NCI-H748 treated with DMSO at 0.1 percent for 48 hours (cell line): ENCODE data around the gene NID1.
"Not testable (repeated sequence)": the region's sequence is repeated elsewhere in the genome, so short reads cannot be mapped to it uniquely, and the experiment has no call there.

Experiments used
- DNase-seq: peaks from one replicate; lab custom pipeline; 2025; lab: John Stamatoyannopoulos, UW

NID1 gene

GRCh38 chr1:236092899-236093298 is 28.0 kb upstream of the NID1 start:
- DNase-seq: no peak

DNA sequence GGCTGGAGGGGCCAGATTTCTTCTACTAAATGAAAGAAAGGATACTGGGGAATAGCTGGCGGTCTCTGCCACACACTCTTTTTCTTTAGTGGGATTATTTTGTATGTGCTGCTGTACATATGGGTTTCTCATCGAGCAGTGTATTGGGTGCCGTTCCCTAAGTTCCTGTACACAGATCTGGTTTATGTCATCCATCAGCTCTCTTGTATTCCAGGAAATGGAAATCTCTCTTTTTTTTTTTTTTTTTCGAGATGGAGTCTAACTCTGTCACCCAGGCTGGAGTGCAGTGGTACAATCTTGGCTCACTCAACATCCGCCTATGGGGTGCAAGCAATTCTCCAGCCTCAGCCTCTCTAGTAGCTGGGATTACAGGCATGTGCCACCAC is 27.0 kb upstream of the NID1 start:
- DNase-seq: no peak

DNA sequence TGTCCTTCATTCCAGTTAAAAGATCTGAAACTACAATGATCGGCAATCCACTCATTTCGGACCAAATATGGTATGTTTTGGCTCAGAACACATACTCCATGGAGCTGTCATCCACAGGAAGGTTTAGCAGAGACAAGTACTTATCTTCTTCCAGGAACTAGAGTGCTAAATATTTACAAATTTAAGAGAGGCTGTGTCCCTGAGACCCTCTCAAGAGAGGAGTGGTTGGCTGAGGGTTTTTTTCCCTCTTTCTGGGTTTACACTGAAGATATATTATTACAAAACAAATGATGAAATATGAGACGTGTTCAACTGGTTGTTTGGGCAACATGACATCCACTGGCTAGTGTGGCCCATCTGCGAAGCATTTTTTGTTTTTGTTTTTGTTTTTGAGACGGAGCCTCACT is 25.9 kb upstream of the NID1 start:
- DNase-seq: peak; percentile 11

GRCh38 chr1:236089046-236089773 is 24.3 kb upstream of the NID1 start:
- no peak for DNase-seq

DNA sequence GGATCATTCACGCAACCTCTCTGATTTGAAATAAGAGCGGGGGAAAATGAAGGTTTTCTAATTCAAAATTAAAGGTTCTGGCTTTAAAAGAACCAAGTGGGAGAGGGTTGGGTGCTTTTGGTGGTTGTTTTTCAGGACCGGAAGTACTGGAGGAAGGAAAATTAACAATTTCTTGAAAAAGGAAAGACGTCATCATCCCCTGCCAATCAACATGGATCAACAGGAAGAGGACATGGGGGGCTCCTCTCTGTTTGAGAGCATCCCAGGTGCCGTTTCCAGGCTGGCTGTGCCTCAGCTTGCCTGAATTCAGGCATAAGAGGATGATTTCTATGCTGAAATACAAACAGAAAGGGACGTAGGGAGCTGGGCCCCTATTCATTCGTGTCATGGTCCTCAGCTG is 21.6 kb upstream of the NID1 start:
- DNase-seq: no peak

- no peak for DNase-seq
Observed at GRCh38 chr1:236085545-236086159, 20.8 kb upstream of the NID1 start.

DNA sequence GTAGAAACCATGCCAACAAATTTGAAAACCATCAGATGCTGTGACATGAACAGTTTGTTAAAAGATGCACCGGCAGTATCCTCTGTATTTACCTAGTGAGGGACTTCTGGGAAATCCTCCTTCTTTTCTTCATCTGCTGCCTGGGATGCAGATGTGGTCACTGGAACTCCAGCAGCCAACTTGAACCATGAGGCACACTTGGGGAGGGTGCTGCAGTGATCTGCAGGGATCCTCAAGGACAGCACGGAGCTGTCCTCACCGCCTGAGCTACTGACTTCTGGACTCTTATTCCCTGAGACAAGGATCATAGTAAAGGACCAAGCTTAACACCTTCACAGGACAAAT is 19.5 kb upstream of the NID1 start:
- no peak for DNase-seq

DNA sequence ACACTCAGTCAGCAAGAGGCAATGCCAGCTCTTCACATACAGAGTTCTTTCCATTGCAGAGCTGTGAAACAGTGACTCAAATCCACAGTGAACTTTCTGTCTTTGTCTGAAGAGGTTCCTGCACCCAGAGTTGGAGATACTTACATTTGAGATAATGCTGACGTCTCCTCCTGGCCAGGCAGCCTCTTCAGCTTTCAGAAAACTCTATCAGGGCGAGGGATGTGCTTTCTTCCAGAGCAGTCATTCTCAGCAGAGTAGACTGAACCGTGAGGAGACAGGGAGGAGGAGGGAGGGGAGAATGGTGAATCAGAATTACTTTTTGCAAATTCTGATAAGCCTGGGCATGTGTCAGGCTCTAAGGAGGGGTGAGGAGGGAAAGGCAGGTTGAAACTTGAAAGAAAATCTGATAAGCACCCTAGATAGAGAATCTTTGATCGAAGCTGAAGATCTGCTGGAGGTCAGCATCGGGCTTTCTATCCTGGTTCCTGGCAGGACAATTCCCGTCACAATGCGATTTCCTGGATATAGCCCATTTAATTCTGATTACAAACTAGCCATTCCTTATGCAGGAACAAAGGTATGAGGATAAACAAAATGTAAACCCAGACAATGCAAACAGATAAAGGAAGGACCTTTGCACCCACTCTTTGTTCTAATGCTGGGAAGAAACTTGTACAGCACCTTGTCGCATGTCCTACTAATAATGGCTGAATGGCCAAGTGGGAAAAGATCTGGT is 18.9 kb upstream of the NID1 start:
- no peak for DNase-seq

- DNase-seq: no peak
Observed at GRCh38 chr1:236082526-236082925, 17.6 kb upstream of the NID1 start.

GRCh38 chr1:236081546-236082227 is 16.8 kb upstream of the NID1 start:
- no peak for DNase-seq

GRCh38 chr1:236079703-236080102 is 14.8 kb upstream of the NID1 start:
- no peak for DNase-seq

DNA sequence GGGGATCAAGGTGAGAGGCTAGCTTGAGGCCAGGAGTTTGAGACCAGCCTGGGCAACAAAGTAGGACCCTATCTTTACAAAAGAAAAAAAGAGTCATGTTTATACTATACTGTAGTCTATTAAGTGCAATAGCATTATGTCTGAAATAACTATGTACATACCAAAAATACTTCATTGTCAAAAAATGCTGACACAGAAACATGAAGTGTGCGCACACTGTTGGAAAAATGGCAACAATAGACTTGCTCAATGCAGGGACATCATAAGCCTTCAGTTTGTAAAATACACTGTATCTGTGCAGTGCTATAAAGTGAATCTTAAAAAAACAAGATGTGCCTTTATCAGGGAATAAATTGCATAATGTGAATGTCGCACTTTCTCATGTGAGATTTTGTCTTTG is 14.1 kb upstream of the NID1 start:
- DNase-seq: no peak

DNA sequence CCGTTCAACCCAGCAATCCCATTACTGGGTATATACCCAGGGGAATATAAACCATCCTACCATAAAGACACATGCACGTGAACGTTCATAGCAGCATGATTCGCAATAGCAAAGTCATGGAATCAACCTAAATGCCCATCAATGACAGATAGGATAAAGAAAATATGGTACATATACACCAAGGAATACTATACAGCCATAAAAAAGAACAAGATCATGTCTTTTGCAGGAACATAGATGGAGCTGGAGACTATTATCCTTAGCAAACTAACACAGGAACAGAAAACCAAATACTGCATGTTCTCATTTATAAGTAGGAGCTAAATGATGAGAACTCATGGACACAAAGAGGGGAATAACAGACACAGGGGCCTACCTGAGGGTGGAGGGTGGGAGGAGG is 13.2 kb upstream of the NID1 start:
- not testable (repeated sequence) for DNase-seq

DNA sequence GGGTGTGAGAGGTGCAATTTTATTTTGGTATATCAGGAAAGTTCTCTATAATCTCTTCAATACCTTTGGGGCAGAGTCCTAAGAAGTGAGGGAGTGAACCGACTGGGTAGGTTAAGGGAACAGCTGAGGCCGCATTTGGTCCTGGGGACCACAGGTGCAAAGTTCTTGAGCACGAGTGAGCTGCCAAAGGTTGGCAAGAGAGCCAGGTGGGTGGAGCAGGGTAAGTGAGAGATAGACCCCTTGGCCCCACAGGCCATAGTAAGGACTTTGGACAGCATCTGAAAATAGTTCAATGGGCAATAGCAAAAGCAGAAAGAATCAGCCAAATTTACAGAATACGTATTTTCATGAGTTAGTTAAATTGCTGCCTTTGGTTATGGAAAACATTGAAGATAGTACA is 11.0 kb upstream of the NID1 start:
- DNase-seq: no peak

DNA sequence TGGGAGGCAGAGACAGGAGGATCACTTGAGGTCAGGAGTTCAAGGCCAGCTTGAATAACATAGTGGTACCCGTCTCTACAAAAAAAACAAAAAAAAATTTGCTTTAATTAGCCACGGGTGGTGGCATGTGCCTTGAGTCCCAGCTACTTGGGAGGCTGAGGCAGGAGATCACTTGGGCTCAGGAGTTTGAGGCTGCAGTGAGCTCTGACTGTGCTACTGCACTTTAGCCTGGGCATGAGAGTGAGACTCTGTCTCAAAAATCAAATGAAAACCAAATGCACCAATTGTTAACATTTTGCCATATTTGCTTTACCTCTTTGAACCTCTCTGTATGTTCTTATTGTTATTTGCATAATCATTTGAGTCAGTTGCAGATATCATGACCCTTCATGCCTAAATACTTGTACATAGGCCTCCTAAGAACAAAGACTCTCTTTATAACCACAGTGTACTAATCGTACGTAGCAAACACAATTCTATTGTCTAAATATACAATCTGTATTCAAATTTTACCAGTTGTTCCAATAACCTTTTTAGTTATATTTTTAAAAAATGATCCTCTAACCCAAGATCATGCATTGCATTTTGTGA is 8.5 kb upstream of the NID1 start:
- no peak for DNase-seq

- DNase-seq: no peak
Observed at GRCh38 chr1:236072001-236072400, 7.1 kb upstream of the NID1 start.

DNA sequence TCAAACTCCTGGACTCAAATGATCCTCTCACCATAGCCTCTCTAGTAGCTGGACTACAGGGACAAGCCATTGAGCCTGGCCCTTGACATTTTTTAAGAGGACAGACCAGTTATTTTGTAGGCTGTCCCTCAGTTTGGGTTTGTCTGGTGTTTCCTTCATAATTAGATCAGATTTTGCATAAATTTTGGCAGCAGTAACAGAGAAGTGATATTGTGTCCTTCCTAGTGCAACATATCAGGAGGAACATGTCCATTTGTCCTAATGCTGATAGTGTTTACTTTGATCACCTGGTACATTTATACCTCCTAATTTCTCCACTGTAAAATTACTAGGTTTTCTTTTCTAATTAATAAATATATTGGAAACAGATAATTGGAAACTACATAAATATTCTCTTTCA is 5.9 kb upstream of the NID1 start:
- no peak for DNase-seq

DNA sequence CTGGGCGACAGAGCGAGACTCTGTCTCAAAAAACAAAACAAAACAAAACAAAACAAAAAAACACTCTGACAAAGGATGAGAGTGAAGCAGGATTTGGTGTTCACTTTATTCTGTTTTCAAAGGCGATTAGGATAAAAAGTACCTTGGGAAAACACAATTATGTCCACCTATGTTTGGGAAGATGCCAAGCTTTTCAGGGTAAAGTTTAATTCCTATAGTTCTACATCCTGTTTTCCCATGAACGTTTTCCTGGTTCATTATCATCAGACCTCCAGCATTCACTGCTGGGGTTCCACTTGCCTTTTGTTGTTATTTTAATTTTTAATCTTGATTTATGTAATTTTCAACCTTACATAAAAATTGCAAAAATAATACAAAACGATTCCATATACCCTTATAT is 4.9 kb upstream of the NID1 start:
- DNase-seq: no peak

DNA sequence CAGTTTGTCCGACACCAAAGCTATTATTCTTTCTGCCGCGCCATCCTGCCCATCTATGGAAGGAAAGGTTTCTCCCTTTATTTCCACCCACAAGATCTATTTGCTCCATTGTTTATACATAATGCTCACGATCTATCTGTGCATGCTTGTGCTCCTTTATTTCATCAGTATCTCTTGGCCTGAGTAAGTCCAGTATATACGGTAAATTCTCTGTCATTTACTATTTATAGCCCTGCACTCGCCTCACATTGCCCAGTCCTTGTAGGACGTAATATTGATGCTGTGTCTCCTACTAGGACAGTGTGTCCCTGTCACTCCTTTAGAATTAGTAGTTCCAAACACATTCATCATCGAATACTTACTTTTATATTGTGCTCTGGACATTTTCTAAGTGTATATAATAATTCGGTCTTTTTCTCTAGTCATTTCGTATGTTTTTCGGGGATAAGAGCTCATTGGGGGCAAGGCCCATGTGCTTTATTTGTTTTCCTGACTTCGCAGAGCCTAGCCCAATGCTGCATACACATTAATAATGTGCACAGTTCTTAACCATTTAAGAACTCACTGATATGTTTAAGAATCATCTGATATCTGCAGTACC is 3.1 kb upstream of the NID1 start:
- DNase-seq: no peak

DNA sequence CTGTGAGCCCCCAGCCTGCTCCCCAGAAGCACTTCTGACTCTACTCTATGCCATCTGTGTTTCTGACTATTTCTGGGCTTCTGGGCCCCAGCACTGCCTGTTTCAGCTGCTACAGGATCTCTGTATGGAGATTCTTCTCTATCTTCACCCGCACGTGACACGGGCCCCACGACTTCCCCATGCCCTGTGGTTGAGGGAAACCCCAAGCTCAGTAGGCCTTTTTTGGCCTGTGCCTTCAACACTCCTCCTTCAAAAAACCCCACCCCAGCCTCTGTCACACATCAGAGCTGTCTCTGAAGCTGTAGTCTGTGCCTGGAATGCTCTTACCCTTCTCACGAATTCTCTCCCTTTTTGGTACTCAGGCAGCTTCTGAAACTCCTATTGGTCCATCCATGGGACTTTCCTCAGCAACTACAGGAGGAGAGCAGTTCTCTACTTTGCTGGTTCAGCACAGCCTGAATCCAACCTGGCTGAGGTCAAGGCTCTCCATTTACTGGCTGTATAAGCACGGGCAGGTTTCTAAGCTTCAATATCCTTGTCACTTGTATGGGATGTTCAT is 2.0 kb upstream of the NID1 start:
- no peak for DNase-seq

GRCh38 chr1:236066054-236066453 is 1.2 kb upstream of the NID1 start:
- no peak for DNase-seq

DNA sequence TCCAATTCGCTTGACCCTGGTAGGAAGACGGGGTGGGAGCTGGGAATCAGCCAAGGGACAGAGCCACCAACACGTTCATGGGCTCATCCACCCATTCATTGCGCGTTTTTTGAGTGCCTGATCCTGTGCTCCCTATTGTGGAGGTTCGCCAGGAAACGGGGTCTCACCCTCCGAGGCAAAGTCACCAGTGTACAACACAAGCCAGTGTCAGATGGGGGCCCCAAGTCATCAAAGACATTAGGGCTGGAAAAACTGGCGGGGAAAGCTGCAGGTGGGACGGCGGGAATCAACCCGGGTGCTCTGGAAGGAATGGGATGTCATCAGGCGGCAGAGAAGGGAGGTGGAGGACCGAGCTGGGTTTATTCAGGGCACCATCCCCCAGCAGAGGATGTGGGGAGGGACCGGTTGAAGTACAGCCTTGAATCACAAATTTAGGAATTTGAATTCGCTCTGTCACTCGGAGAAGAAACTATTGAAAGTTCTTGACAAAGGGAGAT is 667 bp upstream of the NID1 start:
- DNase-seq: no peak
